ENCODE data around the gene DUSP19. TPM values are rescaled to one million over a fixed set of nuclear protein-coding genes. Genes with fewer than 3 reads are reported as not detected.

Gene DUSP19
- 5.1 and 8.5 TPM in 2 replicates for total RNA-seq (2014; rRNA removed; shearing (Covaris generic))

GRCh38 chr2:183078464-183079138, at the start of gene DUSP19:
TSS of gene DUSP19 (plus strand) at chr2:183078747. CDS start at chr2:183078934, 187 bp downstream.
- no peaks in the 10 kb centered on the region for H3K36me3 ChIP-seq
- H3K27me3 ChIP-seq (replicated peaks): 0 out of 2 replicates have a peak, but pooled peaks cover 2% of the 10 kb centered on the region
- H3K4me1 ChIP-seq (replicated peaks): peaks cover 8% of the 10 kb centered on the region; the same call in 1 of the 2 replicates
- H3K27ac ChIP-seq: no peak within 1 kb of the TSS
- DNase-seq (ENCODE audit: low read depth in 1 of 2, low spot score in 2 of 2): peak; percentile 83 to 95
- peak within 1 kb of the TSS; percentile 55 for H3K4me3 ChIP-seq
- no peaks in the 10 kb centered on the region for H3K9me3 ChIP-seq (replicated peaks)

GRCh38 chr2:183029219-183029618, 49.3 kb upstream of the DUSP19 start:
- no peak overlapping the region for H3K4me3 ChIP-seq
- H3K27ac ChIP-seq: no peak overlapping the region
- no peak for DNase-seq (ENCODE audit: low read depth in 1 of 2, low spot score in 2 of 2)
- H3K36me3 ChIP-seq: no peaks in the 10 kb centered on the region
- H3K27me3 ChIP-seq (replicated peaks): no peaks in the 10 kb centered on the region
- H3K9me3 ChIP-seq (replicated peaks): no peaks in the 10 kb centered on the region
- peaks cover 4% of the 10 kb centered on the region for H3K4me1 ChIP-seq (replicated peaks)

GRCh38 chr2:183031911-183032794, 46.4 kb upstream of the DUSP19 start:
- Histone ChIP-seq H3K4me3 (no peak overlapping the region), H3K9me3 (replicated peaks) (no peaks in the 10 kb centered on the region), H3K27ac (no peak overlapping the region), H3K36me3 (peaks cover 6% of the 10 kb centered on the region), H3K27me3 (replicated peaks) (no peaks in the 10 kb centered on the region), H3K4me1 (replicated peaks) (peaks cover 22% of the 10 kb centered on the region)
- no peak for DNase-seq (ENCODE audit: low read depth in 1 of 2, low spot score in 2 of 2)

- no peak for DNase-seq (ENCODE audit: low read depth in 1 of 2, low spot score in 2 of 2)
- Histone ChIP-seq H3K27me3 (replicated peaks) (no peaks in the 10 kb centered on the region), H3K36me3 (peaks cover 16% of the 10 kb centered on the region), H3K27ac (no peak overlapping the region), H3K4me3 (no peak overlapping the region), H3K9me3 (replicated peaks) (no peaks in the 10 kb centered on the region), H3K4me1 (replicated peaks) (peaks cover 28% of the 10 kb centered on the region)
Observed at GRCh38 chr2:183033951-183034350, 44.6 kb upstream of the DUSP19 start.

- no peak overlapping the region for H3K27ac ChIP-seq
- no peaks in the 10 kb centered on the region for H3K9me3 ChIP-seq (replicated peaks)
- peaks cover 16% of the 10 kb centered on the region for H3K36me3 ChIP-seq
- peaks cover 28% of the 10 kb centered on the region for H3K4me1 ChIP-seq (replicated peaks)
- DNase-seq (ENCODE audit: low read depth in 1 of 2, low spot score in 2 of 2): peak in 1 of 2 experiments; percentile 42
- no peaks in the 10 kb centered on the region for H3K27me3 ChIP-seq (replicated peaks)
- no peak overlapping the region for H3K4me3 ChIP-seq
Observed at GRCh38 chr2:183034806-183035205, 43.7 kb upstream of the DUSP19 start.

GRCh38 chr2:183035298-183035953, 43.1 kb upstream of the DUSP19 start:
- Histone ChIP-seq H3K27me3 (replicated peaks) (no peaks in the 10 kb centered on the region), H3K27ac (no peak overlapping the region), H3K4me3 (no peak overlapping the region), H3K9me3 (replicated peaks) (no peaks in the 10 kb centered on the region), H3K36me3 (peaks cover 16% of the 10 kb centered on the region), H3K4me1 (replicated peaks) (peaks cover 28% of the 10 kb centered on the region)
- DNase-seq (ENCODE audit: low read depth in 1 of 2, low spot score in 2 of 2): peak in 1 of 2 experiments; percentile 38

- peak overlapping the region; percentile 97 for H3K4me3 ChIP-seq
- DNase-seq (ENCODE audit: low read depth in 1 of 2, low spot score in 2 of 2): peak in 1 of 2 experiments; percentile 13
- H3K36me3 ChIP-seq: peaks cover 16% of the 10 kb centered on the region
- peaks cover 28% of the 10 kb centered on the region for H3K4me1 ChIP-seq (replicated peaks)
- H3K9me3 ChIP-seq (replicated peaks): no peaks in the 10 kb centered on the region
- no peaks in the 10 kb centered on the region for H3K27me3 ChIP-seq (replicated peaks)
- no peak overlapping the region for H3K27ac ChIP-seq
Observed at GRCh38 chr2:183035954-183036669, 42.4 kb upstream of the DUSP19 start.

- H3K27me3 ChIP-seq (replicated peaks): no peaks in the 10 kb centered on the region
- H3K9me3 ChIP-seq (replicated peaks): no peaks in the 10 kb centered on the region
- peak overlapping the region; percentile 97 for H3K27ac ChIP-seq
- peaks cover 28% of the 10 kb centered on the region for H3K4me1 ChIP-seq (replicated peaks)
- peaks cover 16% of the 10 kb centered on the region for H3K36me3 ChIP-seq
- DNase-seq (ENCODE audit: low read depth in 1 of 2, low spot score in 2 of 2): peak in 1 of 2 experiments; percentile 71
- H3K4me3 ChIP-seq: peak overlapping the region; percentile 97
Observed at GRCh38 chr2:183037074-183037552, 41.4 kb upstream of the DUSP19 start.

- H3K4me1 ChIP-seq (replicated peaks): peaks cover 28% of the 10 kb centered on the region
- H3K27me3 ChIP-seq (replicated peaks): no peaks in the 10 kb centered on the region
- H3K27ac ChIP-seq: peak overlapping the region; percentile 97
- H3K36me3 ChIP-seq: peaks cover 16% of the 10 kb centered on the region
- H3K9me3 ChIP-seq (replicated peaks): no peaks in the 10 kb centered on the region
- peak in 1 of 2 experiments; percentile 73 for DNase-seq (ENCODE audit: low read depth in 1 of 2, low spot score in 2 of 2)
- peak overlapping the region; percentile 97 for H3K4me3 ChIP-seq
Observed at GRCh38 chr2:183037553-183038340, 40.8 kb upstream of the DUSP19 start.

- peak; percentile 86 to 91 for DNase-seq (ENCODE audit: low read depth in 1 of 2, low spot score in 2 of 2)
- peaks cover 28% of the 10 kb centered on the region for H3K4me1 ChIP-seq (replicated peaks)
- peak within 1 kb of the TSS; percentile 97 for H3K27ac ChIP-seq
- no peaks in the 10 kb centered on the region for H3K9me3 ChIP-seq (replicated peaks)
- H3K27me3 ChIP-seq (replicated peaks): no peaks in the 10 kb centered on the region
- peak within 1 kb of the TSS; percentile 97 for H3K4me3 ChIP-seq
- H3K36me3 ChIP-seq: peaks cover 16% of the 10 kb centered on the region
Observed at GRCh38 chr2:183038341-183039300, 39.9 kb upstream of the DUSP19 start, which contains the start of gene NCKAP1. TSS of gene NCKAP1 (minus strand) at chr2:183038457. CDS start at chr2:183038099, 358 bp downstream.

GRCh38 chr2:183040604-183041003, 37.9 kb upstream of the DUSP19 start:
- DNase-seq (ENCODE audit: low read depth in 1 of 2, low spot score in 2 of 2): no peak
- H3K27me3 ChIP-seq (replicated peaks): no peaks in the 10 kb centered on the region
- peaks cover 12% of the 10 kb centered on the region for H3K36me3 ChIP-seq
- H3K4me1 ChIP-seq (replicated peaks): peaks cover 14% of the 10 kb centered on the region
- H3K9me3 ChIP-seq (replicated peaks): no peaks in the 10 kb centered on the region
- H3K27ac ChIP-seq: no peak overlapping the region
- no peak overlapping the region for H3K4me3 ChIP-seq

All from SJSA1 (cell line).